Dendritic cell treated with granulocyte-macrophage colony-stimulating factor and Interleukin-4, amounts not matched to agents 40 ng/mL and 50 ng/mL, for 4 days (primary cell): ENCODE data around the gene CTSZ.

Source experiments
- H3K27ac Mint-ChIP-seq: one replicate; pipeline ENCODE4 v1.8.0; 2022; ENCODE audit warnings: mild to moderate bottlenecking, mixed read lengths
- H3K27me3 Mint-ChIP-seq: one replicate; pipeline ENCODE4 v1.8.0; 2022; ENCODE audit warnings: mild to moderate bottlenecking, mixed read lengths
- H3K36me3 Mint-ChIP-seq: one replicate; pipeline ENCODE4 v1.8.0; 2022; ENCODE audit warnings: low read depth, mixed read lengths
- H3K4me1 Mint-ChIP-seq: one replicate; pipeline ENCODE4 v1.8.0; 2022; ENCODE audit warnings: low read depth, mixed read lengths
- H3K4me3 Mint-ChIP-seq: one replicate; pipeline ENCODE4 v1.8.0; 2022; ENCODE audit warnings: mild to moderate bottlenecking, moderate library complexity, mixed read lengths
- H3K9me3 Mint-ChIP-seq: one replicate; pipeline ENCODE4 v1.8.0; 2022; ENCODE audit warnings: mixed read lengths
- intact Hi-C: fragments of 100-400 bp; cut with micrococcal nuclease; formaldehyde crosslinking; loops from one replicate; pipeline ENCODE4 v1.15.0; 2022

CTSZ gene

DNA sequence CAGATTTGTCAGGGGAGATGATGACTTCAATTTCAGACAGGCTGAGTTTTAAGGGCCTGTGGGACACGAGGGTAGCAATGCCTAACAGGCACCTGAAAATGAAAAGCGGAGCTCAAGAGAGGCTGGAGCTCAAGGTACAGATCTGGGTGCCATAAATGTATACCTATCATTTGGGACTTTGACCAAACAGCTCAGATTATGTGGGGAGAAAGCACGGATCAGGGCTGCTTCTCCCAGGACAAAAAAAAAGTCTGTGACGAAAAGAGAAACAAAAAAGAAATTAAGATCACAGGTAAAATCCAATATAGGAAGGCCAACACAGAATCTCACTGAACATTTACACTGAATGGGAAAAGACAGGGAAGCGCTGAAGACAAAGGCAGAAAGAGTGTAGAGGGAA, 33.6 kb upstream of the CTSZ start:
- intact Hi-C loops: no loop called here

DNA sequence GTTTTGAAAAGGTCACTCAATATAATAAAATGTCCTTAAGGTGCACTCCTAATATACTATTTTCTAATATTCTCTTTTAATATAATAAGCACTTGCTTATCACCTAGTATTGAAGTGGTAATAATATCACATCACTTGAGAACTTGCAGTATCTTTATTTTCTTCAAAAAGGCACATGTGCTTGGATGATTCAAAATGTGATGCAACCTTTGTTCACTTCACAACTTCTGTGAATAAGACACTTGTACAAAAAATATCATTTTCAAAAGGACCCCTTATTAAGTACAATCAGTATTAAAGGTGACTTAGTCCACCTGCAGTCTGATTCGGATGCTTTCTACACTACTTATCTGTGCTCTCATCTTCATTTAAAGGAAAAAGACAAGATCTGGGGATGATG, 32.2 kb upstream of the CTSZ start:
- Mint-ChIP-seq H3K4me3 (no peak overlapping the region), H3K9me3 (no peaks in the 10 kb centered on the region), H3K27ac (no peak overlapping the region), H3K36me3 (peaks cover 68% of the 10 kb centered on the region), H3K27me3 (no peaks in the 10 kb centered on the region), H3K4me1 (peaks cover 37% of the 10 kb centered on the region)
- intact Hi-C loops: loop anchor here (10.0 kb wide), 1 partner anchor 54 kb away; the partner anchor contains the start of gene NELFCD

More for the DNA sequence above, 33.6 kb upstream of the CTSZ start:
- H3K27ac Mint-ChIP-seq: no peak overlapping the region
- no peaks in the 10 kb centered on the region for H3K9me3 Mint-ChIP-seq
- no peaks in the 10 kb centered on the region for H3K27me3 Mint-ChIP-seq
- peak overlapping the region; percentile 94 for H3K4me3 Mint-ChIP-seq
- H3K4me1 Mint-ChIP-seq: peaks cover 32% of the 10 kb centered on the region
- H3K36me3 Mint-ChIP-seq: peaks cover 54% of the 10 kb centered on the region

DNA sequence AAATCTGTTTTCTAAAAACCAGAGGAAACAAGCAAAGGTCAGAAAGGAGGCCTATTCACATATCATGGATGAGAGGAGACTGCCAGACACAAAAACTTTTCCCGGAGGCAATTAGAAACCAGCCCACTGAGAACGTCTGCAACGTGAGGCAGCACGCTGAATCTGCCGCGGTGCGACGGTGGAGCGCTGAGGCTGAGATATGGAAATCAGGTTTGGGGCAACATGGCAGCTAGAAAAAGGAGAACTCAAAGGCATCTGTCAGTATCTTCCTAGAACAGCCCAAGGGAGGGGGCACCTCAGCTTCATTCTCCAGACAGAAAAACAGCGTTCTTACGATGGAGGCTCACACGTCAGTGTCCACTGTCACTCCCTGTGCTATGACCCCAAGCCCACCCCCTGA, 30.3 kb upstream of the CTSZ start:
- Mint-ChIP-seq H3K36me3 (peaks cover 70% of the 10 kb centered on the region), H3K27ac (no peak overlapping the region), H3K9me3 (no peaks in the 10 kb centered on the region), H3K4me1 (peaks cover 34% of the 10 kb centered on the region), H3K4me3 (no peak overlapping the region), H3K27me3 (no peaks in the 10 kb centered on the region)
- intact Hi-C loops: loop anchor here (10.0 kb wide), 1 partner anchor 53 kb away; the partner anchor contains the start of gene NELFCD

DNA sequence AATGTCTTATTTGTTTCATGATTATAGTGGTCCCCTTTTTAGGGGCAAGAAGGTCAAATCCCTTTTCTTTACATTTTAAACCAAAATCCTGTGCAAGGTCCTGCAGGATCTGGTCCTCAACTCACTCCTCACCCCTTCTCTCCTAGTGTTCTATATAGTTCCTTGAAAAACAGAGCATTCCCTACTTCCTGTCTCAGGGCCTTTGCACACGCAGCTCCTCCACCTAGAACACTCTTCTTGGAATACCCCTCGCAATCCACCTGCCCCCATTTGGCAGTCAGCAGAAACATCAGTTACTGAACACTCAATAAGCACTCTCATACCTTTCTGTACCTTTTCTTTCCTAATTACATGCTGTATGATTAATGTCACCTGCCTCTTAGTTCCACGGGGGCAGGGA, 28.3 kb upstream of the CTSZ start:
- H3K4me3 Mint-ChIP-seq: no peak overlapping the region
- intact Hi-C loops: loop anchor here (10.0 kb wide), 1 partner anchor 51 kb away; the partner anchor contains the start of gene NELFCD
- H3K36me3 Mint-ChIP-seq: peaks cover 69% of the 10 kb centered on the region
- H3K9me3 Mint-ChIP-seq: no peaks in the 10 kb centered on the region
- peaks cover 19% of the 10 kb centered on the region for H3K4me1 Mint-ChIP-seq
- H3K27ac Mint-ChIP-seq: no peak overlapping the region
- H3K27me3 Mint-ChIP-seq: no peaks in the 10 kb centered on the region

DNA sequence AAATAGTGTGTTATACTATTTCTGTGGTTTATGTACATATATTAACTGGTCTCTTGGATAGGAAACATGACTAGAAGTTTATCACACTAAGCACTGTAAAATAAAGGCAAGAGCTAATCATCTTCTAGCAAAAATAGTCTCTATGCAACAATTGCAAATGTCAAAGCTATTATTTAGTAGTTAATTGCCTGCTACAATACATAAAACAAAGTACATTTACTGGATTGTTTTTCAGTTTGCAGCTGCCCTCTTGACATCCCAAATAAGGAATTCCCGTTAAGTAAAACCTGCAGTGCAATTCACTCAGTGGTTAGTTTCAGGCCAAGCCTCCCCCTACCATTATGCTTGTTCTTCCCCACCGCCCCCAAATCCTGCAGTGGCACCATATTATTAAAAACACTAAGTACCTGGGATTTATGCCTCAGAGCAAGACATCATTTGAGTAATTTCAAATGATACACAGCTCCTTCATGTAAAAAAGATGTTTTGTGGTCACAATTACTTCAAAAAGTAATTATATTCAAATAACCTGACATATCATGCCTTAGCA, 26.6 kb upstream of the CTSZ start:
- Mint-ChIP-seq H3K27me3 (no peaks in the 10 kb centered on the region), H3K4me3 (no peak overlapping the region), H3K9me3 (no peaks in the 10 kb centered on the region), H3K27ac (no peak overlapping the region), H3K4me1 (peaks cover 27% of the 10 kb centered on the region), H3K36me3 (peaks cover 79% of the 10 kb centered on the region)
- intact Hi-C loops: loop anchor here (5.0 to 10.0 kb wide), 3 partner anchors 49 to 381 kb away; partner anchors contain the start of genes NELFCD and STX16

DNA sequence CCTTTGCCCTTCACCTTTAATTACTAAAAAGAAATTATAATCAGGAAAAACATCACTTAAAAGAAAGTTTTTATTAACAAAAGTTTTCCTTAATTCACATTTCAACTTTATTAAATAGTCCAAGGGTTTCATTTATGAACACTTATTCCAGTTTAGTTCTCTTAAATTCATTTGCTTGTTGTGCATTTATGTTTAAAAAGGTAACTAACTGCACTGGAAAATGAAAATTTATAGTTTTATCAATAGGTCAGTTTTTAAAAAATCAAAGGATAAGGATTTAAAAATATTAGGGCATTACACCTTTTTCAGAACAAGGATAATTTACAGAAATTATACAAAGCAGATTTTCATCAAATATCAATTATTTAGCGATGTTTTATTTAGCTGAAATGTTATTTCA, 26.0 kb upstream of the CTSZ start:
- Mint-ChIP-seq H3K9me3 (no peaks in the 10 kb centered on the region), H3K27me3 (no peaks in the 10 kb centered on the region), H3K4me3 (peak overlapping the region; percentile 93), H3K4me1 (peaks cover 30% of the 10 kb centered on the region), H3K27ac (peak overlapping the region; percentile 98), H3K36me3 (peaks cover 82% of the 10 kb centered on the region)
- intact Hi-C loops: loop anchor here (5.0 to 10.0 kb wide), 3 partner anchors 48 to 381 kb away; partner anchors contain the start of genes NELFCD and STX16

DNA sequence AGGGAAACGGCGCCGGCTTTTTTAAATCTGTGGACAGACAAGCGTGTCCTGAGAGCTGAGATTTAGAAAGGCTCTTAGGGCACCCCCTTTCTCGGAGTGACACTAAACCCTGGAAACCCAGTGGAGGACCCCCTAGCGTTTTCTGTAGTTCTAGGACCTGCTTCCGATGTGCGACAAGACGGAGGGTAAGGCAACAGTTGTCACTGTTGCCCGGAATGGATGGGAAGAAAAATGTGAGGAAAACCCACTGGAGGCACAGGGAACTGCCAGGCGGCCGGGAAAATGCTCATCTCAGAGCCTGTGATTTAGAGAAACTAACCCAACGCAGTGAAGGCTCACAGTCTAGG, 25.6 kb upstream of the CTSZ start:
- peak overlapping the region; percentile 98 for H3K27ac Mint-ChIP-seq
- no peaks in the 10 kb centered on the region for H3K27me3 Mint-ChIP-seq
- peak overlapping the region; percentile 93 for H3K4me3 Mint-ChIP-seq
- intact Hi-C loops: loop anchor here (1.0 to 10.0 kb wide), 4 partner anchors 27 to 380 kb away; partner anchors contain the start of genes NELFCD and STX16
- no peaks in the 10 kb centered on the region for H3K9me3 Mint-ChIP-seq
- peaks cover 32% of the 10 kb centered on the region for H3K4me1 Mint-ChIP-seq
- H3K36me3 Mint-ChIP-seq: peaks cover 81% of the 10 kb centered on the region

DNA sequence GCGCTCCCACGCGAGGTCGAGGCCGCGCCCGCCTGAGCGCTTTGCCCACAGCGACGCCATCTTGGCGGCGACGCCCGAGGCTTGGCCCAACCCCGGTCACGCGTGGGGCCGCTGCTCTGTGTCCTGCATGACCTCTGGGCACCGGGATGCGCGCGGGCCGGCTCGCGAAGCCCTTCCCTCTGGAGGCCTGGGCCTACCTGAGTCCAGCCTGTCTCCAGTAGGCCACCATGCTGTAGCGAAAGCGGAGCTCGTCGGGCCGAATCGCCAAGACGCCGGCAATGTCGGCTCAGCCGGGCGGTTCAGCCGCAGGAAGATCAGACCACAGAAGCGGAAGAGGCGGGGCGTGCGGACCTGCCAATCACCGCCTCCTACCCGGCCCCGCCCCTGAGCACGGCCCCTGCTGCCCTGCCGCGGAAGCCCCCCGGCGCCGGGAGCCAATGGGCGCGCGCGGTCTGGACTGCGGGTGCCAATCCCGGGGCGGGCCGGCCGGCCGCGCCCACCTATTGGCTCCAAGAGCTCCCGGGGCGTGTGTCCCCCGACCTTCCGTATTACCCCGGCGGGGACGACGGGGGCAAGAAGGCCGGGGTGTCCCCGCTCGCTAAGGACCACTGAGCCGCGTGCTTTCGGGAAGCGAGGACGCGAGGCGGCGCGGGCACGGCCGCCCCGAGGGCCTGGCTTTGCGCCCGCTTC, 25.1 kb upstream of the CTSZ start, which contains the start of gene ATP5F1E:
Gene ATP5F1E, minus strand, starts transcription at position 313 of the 690 bp plus-strand sequence. Its CDS starts 84 bp downstream, at position 229.
- Mint-ChIP-seq H3K36me3 (peaks cover 81% of the 10 kb centered on the region), H3K9me3 (no peaks in the 10 kb centered on the region), H3K4me3 (peak within 1 kb of the TSS; percentile 93), H3K27ac (peak within 1 kb of the TSS; percentile 98), H3K27me3 (no peaks in the 10 kb centered on the region), H3K4me1 (peaks cover 37% of the 10 kb centered on the region)
- intact Hi-C loops: loop anchor here (1.0 to 10.0 kb wide), 4 partner anchors 27 to 380 kb away; partner anchors contain the start of genes NELFCD and STX16

DNA sequence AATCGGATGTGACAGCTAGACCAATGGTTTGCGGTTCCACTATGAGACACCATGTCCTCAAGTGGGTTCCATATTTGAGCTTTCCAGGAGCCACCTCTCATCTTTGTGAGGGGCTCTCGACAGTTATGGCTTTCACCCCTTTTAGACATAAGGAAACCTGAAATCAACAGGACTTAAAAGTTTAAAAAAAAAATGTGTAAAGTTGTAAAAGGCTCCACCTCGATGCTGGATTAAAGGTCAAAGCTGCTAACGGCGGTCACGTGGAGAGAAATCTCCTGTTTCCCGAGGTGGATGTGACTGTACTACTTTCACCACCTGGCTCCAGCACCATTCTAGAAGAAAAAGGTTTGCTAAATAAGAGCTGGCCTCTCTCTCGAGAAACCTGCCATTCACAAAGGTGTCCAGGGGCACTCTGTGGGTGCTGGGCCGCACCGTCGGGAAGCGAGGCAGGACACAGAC, 24.5 kb upstream of the CTSZ start:
- Mint-ChIP-seq H3K4me3 (peak overlapping the region; percentile 93), H3K27me3 (no peaks in the 10 kb centered on the region), H3K27ac (peak overlapping the region; percentile 98), H3K9me3 (no peaks in the 10 kb centered on the region), H3K36me3 (peaks cover 81% of the 10 kb centered on the region), H3K4me1 (peaks cover 43% of the 10 kb centered on the region)
- intact Hi-C loops: loop anchor here (1.0 to 10.0 kb wide), 4 partner anchors 26 to 379 kb away; partner anchors contain the start of genes NELFCD and STX16

DNA sequence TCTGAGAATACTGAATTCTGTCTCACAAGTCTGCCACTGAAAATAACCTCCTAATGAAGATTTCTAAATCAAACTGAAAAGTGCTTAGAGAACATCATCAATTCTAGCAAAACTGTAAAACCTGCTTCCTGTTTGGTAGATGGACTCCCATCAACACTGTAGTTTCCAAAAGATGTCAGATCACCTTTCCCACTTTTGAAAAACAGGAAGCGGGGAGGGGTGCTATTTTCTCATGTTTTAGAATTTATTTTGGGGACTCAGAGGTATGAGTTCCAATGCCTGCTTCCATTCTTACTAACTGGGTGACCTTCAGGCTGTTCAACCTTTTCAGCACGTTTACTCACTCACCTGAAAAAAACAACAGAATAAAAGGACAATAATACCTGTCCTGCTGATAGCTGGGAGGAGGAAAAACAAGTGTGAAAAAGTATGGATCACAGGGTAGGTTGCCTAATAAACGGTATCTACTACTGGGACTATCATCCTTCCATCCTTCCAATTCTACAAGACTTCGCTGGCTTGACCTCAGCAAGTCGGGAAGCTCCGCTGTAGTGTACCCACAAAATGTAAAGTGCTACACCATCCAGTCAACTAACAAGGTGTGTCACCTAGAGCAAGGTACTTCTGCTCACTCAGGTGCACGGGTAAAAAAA, 24.0 kb upstream of the CTSZ start:
- Mint-ChIP-seq H3K27me3 (no peaks in the 10 kb centered on the region), H3K4me3 (peak overlapping the region; percentile 93), H3K4me1 (peaks cover 44% of the 10 kb centered on the region), H3K27ac (peak overlapping the region; percentile 98), H3K9me3 (no peaks in the 10 kb centered on the region), H3K36me3 (peaks cover 81% of the 10 kb centered on the region)
- intact Hi-C loops: loop anchor here (5.0 to 10.0 kb wide), 3 partner anchors 46 to 379 kb away; partner anchors contain the start of genes NELFCD and STX16

DNA sequence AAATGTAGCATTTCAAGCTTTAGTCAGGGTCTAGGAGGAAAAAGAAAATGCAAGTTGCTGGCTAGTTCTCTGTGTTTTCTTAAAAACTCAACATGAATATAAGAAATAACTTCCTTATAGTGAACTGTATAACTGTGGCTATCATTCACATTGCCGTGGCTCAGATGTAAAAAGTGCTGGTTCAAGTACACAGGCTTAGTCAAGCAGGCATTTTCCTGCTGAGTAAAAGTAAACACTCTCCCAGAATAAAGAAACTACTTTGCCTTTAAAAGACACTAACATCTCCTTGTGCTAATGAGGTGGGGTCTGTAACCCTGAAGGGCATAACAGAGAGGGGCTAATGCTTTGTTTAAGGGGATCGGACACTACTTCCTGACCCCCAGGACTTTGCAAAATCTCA, 21.8 kb upstream of the CTSZ start:
- Mint-ChIP-seq H3K36me3 (peaks cover 81% of the 10 kb centered on the region), H3K9me3 (no peaks in the 10 kb centered on the region), H3K27me3 (no peaks in the 10 kb centered on the region), H3K27ac (no peak overlapping the region), H3K4me1 (peaks cover 44% of the 10 kb centered on the region), H3K4me3 (peak overlapping the region; percentile 40)
- intact Hi-C loops: no loop called here

DNA sequence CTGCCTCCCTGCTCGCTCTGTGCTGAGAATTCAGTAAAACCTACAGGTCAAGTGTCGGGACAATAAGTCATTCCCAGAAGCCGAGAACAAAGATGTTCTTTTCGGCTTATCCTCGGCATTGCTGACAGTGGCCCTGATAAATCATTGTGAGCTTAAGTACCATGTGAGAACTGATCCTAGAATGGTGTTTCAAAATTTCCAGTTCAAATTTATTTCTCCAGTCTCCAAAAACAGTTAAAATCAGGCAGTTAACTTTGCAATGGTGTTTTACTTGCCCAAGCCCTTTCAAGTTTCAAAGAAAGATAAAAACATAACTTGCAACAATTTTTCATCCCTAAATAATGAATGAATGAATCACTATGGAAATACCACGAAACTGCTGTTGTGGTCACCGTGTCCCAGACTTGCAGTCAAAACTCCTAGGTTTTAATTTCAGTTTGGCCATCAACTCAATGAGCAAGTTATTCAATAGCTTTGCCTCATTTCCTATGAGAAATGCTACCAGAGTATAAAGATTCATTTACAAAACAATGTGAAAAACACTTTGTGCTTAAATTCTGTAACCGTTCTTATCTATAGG, 20.8 kb upstream of the CTSZ start:
- Mint-ChIP-seq H3K4me1 (peaks cover 43% of the 10 kb centered on the region), H3K36me3 (peaks cover 90% of the 10 kb centered on the region), H3K9me3 (no peaks in the 10 kb centered on the region), H3K27me3 (no peaks in the 10 kb centered on the region), H3K27ac (no peak overlapping the region), H3K4me3 (no peak overlapping the region)
- intact Hi-C loops: no loop called here

DNA sequence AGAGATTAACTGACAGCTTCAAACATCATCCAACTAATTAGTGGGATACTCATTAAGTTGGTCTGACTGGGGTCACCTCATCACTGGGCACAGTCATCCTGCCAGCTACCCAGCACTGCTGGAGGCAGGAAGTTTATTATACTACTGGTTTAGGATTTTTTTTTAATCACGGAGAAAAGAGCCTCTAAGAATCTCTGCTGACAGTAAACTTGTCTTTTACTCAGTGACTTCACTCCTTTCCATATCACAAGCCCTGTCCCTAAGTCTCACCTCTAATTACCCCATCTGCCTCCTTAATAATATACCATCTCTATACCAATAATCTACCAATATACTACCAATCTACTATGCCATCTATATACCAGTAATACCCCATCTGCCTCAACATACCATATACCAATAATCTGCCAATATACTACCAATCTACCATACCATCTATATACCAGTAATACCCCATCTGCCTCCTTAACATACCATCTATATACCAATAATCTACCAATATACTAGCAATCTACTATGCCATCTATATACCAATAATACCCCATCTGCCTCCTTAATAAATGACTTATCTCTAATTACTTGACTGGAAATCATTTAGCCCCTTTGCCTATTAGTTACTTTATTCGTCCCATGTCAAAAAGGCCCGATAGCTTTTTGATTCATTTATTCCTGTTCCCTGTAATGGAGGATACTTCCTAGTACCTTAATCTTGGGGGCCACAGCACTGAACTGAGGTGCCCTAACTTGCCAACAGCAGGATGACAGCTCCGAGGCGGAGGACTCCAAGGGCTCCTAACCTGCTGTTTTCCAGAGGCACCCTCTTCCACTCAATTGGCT, 20.1 kb upstream of the CTSZ start:
- H3K27me3 Mint-ChIP-seq: no peaks in the 10 kb centered on the region
- peak overlapping the region; percentile 14 for H3K27ac Mint-ChIP-seq
- H3K4me1 Mint-ChIP-seq: peaks cover 39% of the 10 kb centered on the region
- H3K4me3 Mint-ChIP-seq: no peak overlapping the region
- intact Hi-C loops: no loop called here
- no peaks in the 10 kb centered on the region for H3K9me3 Mint-ChIP-seq
- peaks cover 95% of the 10 kb centered on the region for H3K36me3 Mint-ChIP-seq
